GM19328 (cell line): Measurements from ENCODE around the gene JARID2.

Source experiments
- ATAC-seq: cut with Tn5 transposase; IDR thresholded peaks from one replicate; pipeline ENCODE4 v1.9.1; 2021; ENCODE audit warnings: mild to moderate bottlenecking, moderate library complexity; ENCODE audit not compliant: unreplicated experiment

The JARID2 gene

GRCh38 chr6:15350386-15351083 is 104.7 kb downstream of the JARID2 start:
- ATAC-seq = no peak

- no peak for ATAC-seq
These were observed 105.8 kb downstream of the JARID2 start for GRCh38 chr6:15351631-15352030.

- no peak for ATAC-seq
These were observed 106.4 kb downstream of the JARID2 start for GRCh38 chr6:15352220-15352619.

GRCh38 chr6:15352845-15353244 is 107.0 kb downstream of the JARID2 start:
- ATAC-seq = no peak

GRCh38 chr6:15355683-15356099 is 109.8 kb downstream of the JARID2 start:
- ATAC-seq = no peak

GRCh38 chr6:15356179-15356578 is 110.3 kb downstream of the JARID2 start:
- ATAC-seq = no peak

- no peak for ATAC-seq
These were observed 111.1 kb downstream of the JARID2 start for GRCh38 chr6:15356937-15357336.

- no peak for ATAC-seq
These were observed 111.9 kb downstream of the JARID2 start for GRCh38 chr6:15357782-15358181.

- no peak for ATAC-seq
These were observed 112.9 kb downstream of the JARID2 start for GRCh38 chr6:15358579-15359327.

- ATAC-seq = peak; percentile 69
These were observed 113.5 kb downstream of the JARID2 start for GRCh38 chr6:15359335-15359862.

GRCh38 chr6:15360300-15360699 is 114.4 kb downstream of the JARID2 start:
- no peak for ATAC-seq

GRCh38 chr6:15361197-15361596 is 115.3 kb downstream of the JARID2 start:
- no peak for ATAC-seq

GRCh38 chr6:15362274-15363160 is 116.6 kb downstream of the JARID2 start:
- ATAC-seq = no peak

- no peak for ATAC-seq
These were observed 117.3 kb downstream of the JARID2 start for GRCh38 chr6:15363164-15363522.

GRCh38 chr6:15363523-15364400 is 117.9 kb downstream of the JARID2 start:
- ATAC-seq = no peak

GRCh38 chr6:15364401-15365037 is 118.7 kb downstream of the JARID2 start:
- no peak for ATAC-seq

GRCh38 chr6:15365273-15365687 is 119.4 kb downstream of the JARID2 start:
- no peak for ATAC-seq

- no peak for ATAC-seq
These were observed 120.2 kb downstream of the JARID2 start for GRCh38 chr6:15366003-15366535.

GRCh38 chr6:15366879-15367278 is 121.0 kb downstream of the JARID2 start:
- ATAC-seq = no peak
